ENCODE data around the gene COL2A1. TPM values are rescaled to one million over a fixed set of nuclear protein-coding genes. Genes with fewer than 3 reads are reported as not detected.

The COL2A1 gene
- total and polyA plus RNA-seq, 9 of the 15 experiments (the other 6 are each of a cell fraction or from before 2014, with no cell fraction given) = 0.46 TPM; not detected in 8

GRCh38 chr12:48031135-48031960 is 27.1 kb upstream of the COL2A1 start:
- Histone ChIP-seq H3K27ac (ENCODE audit: extremely low read depth, low read depth, low read length) (no peak overlapping the region), H4K20me1 (replicated peaks; ENCODE audit: control insufficient read depth, insufficient read depth, low read length) (no peaks in the 10 kb centered on the region), H3K9me3 (replicated peaks; ENCODE audit: control insufficient read depth, insufficient read depth, low read depth, low read length) (no peaks in the 10 kb centered on the region), H3K9me1 (ENCODE audit: control insufficient read depth, insufficient read depth, low read length) (no peaks in the 10 kb centered on the region), H2AFZ (ENCODE audit: low read depth, low read length) (no peak overlapping the region), H3K36me3 (ENCODE audit: control insufficient read depth, insufficient read depth, low read length) (no peaks in the 10 kb centered on the region), H3K27me3 (ENCODE audit: control insufficient read depth in 2 of 2, insufficient read depth in 2 of 2, low read length in 2 of 2) (no peaks in the 10 kb centered on the region), H3K4me3 (no peak overlapping the region), H3K4me2 (ENCODE audit: insufficient read depth, low read length) (no peak overlapping the region), H3K9ac (ENCODE audit: insufficient read depth in 1 of 2, low read depth in 2 of 2, low read length in 2 of 2) (no peak overlapping the region), H3K4me1 (replicated peaks in 1 of 2; ENCODE audit: control insufficient read depth in 2 of 2, insufficient read depth in 2 of 2, low read length in 2 of 2) (peaks cover 8 to 17% of the 10 kb centered on the region in 2 experiments), H3K79me2 (ENCODE audit: control insufficient read depth, insufficient read depth, low read length) (no peaks in the 10 kb centered on the region)
- ChIA-PET POLR2A (no interaction called here), CTCF (ENCODE audit: low intra/inter-chr PET ratio) (no interaction called here)
- FAIRE-seq (no peak), DNase-seq (ENCODE audit: extremely low read depth in 1 of 4, low spot score in 3 of 4) (no peak), ATAC-seq (peak; percentile 54)
- TF ChIP-seq ZBTB33 (CRISPR knock-in tag; IDR thresholded peaks at IDR 0.05) (no peak), CTCF (IDR thresholded peaks at IDR 0.05 in 2 of 3, conservative IDR thresholded peaks at IDR 0.05 in 1 of 3; ENCODE audit: insufficient read depth in 2 of 3, low read depth in 1 of 3, low read length in 3 of 3) (0 out of 6 replicates have a peak, but pooled peaks of 1 of the 3 experiments have one; percentile 18)
- in situ Hi-C loops (cut with MboI) (no loop called here), intact Hi-C loops (cut with micrococcal nuclease) (no loop called here)
- WGBS (ENCODE audit: insufficient coverage, low coverage, missing lambda C conversion rate) = 45% methylated on average over 12 of the region's 12 CpGs
- no TSS peak for BruUV-seq (replicated peaks)
